Uterus (tissue), 4 donors: ENCODE measurements around the gene TRAP1. TPM values are rescaled to one million over a fixed set of nuclear protein-coding genes. Genes with fewer than 3 reads are reported as not detected.

Source experiments
- DNase-seq, 2 donors: peaks; one replicate each; pipeline ENCODE4 v3.0.0-alpha.2; 2019 to 2020
- H3K27ac ChIP-seq, 2 donors: fragments of 200-600 bp; sonication (generic); 1 replicate in 1 of 2; 2 replicates in 1 of 2; pipeline ENCODE4 v1.5.1; 2016 to 2018
- H3K27me3 ChIP-seq, 2 donors: fragments of 200-600 bp; sonication (generic); one replicate each; pipeline ENCODE4 v1.5.1; 2018 to 2019; ENCODE audit warnings: control low read depth in 1 of 2
- H3K36me3 ChIP-seq, 2 donors: fragments of 200-600 bp; sonication (generic); one replicate each; pipeline ENCODE4 v1.5.1; 2019; ENCODE audit warnings: control low read depth in 1 of 2
- H3K4me1 ChIP-seq, 2 donors: fragments of 200-600 bp; sonication (generic); one replicate each; pipeline ENCODE4 v1.5.1; 2018 to 2019; ENCODE audit warnings: control low read depth in 1 of 2
- H3K4me3 ChIP-seq, 2 donors: fragments of 200-600 bp; sonication (generic); 1 replicate in 1 of 2; 2 replicates in 1 of 2; pipeline ENCODE4 v1.5.1; 2018 to 2019; ENCODE audit warnings: mild to moderate bottlenecking in 1 of 2
- H3K9me3 ChIP-seq, 2 donors: fragments of 200-600 bp; sonication (generic); one replicate each; pipeline ENCODE4 v1.5.1; 2019; ENCODE audit warnings: control low read depth in 1 of 2
- CTCF ChIP-seq, 4 experiments: fragments of 200-600 bp in 2 of 4; fragments of 450-650 bp in 2 of 4; sonication (generic) in 2 of 4; IDR thresholded peaks; one replicate each; pipeline ENCODE4 v1.5.1; 2016 to 2019; ENCODE audit warnings: antibody characterized with exemption in 4 of 4, mild to moderate bottlenecking in 2 of 4, moderate library complexity in 1 of 4
- POLR2A ChIP-seq, 2 donors: fragments of 450-650 bp; IDR thresholded peaks; one replicate each; pipeline ENCODE4 v1.6.1; 2016; ENCODE audit warnings: antibody characterized with exemption in 2 of 2, mild to moderate bottlenecking in 1 of 2, moderate library complexity in 1 of 2
- intact Hi-C: fragments of 100-400 bp; cut with DNase I; formaldehyde crosslinking; loops from one replicate; pipeline ENCODE4 v1.15.1; 2023; ENCODE audit warnings: low total_unique reads
- total RNA-seq, 4 donors: library from RNA; depleted of rRNA in 3 of 4; stranded (reverse); fragments of >200 nt in 3 of 4; gene quantifications; one replicate each; pipeline versions ENCODE4 v1.1.0 to v1.2.4, GENCODE V29; 2014 to 2023
- donor health status: DM: yes; HTN: yes; CAD: no.

TRAP1 gene
- total RNA-seq, 4 donors from 2014 or later = 54.8 to 119 (median 84.8) TPM

- intact Hi-C loops = no loop called here
- Histone ChIP-seq H3K27ac (no peak overlapping the region), H3K4me1 (no peaks in the 10 kb centered on the region), H3K36me3 (no peaks in the 10 kb centered on the region), H3K9me3 (no peaks in the 10 kb centered on the region), H3K27me3 (no peaks in the 10 kb centered on the region), H3K4me3 (no peak overlapping the region)
- no peak for TF ChIP-seq POLR2A (IDR thresholded peaks at IDR 0.05)
- TF ChIP-seq CTCF (IDR thresholded peaks at IDR 0.05) = no peak
- no peak for DNase-seq
Observed at GRCh38 chr16:3638916-3639644, 78.2 kb downstream of the TRAP1 start.

- Histone ChIP-seq H3K27me3 (no peaks in the 10 kb centered on the region), H3K4me3 (no peak overlapping the region), H3K9me3 (no peaks in the 10 kb centered on the region), H3K27ac (no peak overlapping the region), H3K4me1 (no peaks in the 10 kb centered on the region), H3K36me3 (no peaks in the 10 kb centered on the region)
- TF ChIP-seq CTCF (IDR thresholded peaks at IDR 0.05) (no peak), POLR2A (IDR thresholded peaks at IDR 0.05) (no peak)
- no peak for DNase-seq
- intact Hi-C loops = no loop called here
Observed at GRCh38 chr16:3637371-3637923, 79.9 kb downstream of the TRAP1 start.

- DNase-seq = no peak
- H3K4me3 ChIP-seq = no peak overlapping the region
- H3K9me3 ChIP-seq = no peaks in the 10 kb centered on the region
- H3K27me3 ChIP-seq = no peaks in the 10 kb centered on the region
- H3K27ac ChIP-seq = no peak overlapping the region
- H3K36me3 ChIP-seq = no peaks in the 10 kb centered on the region
- intact Hi-C loops = no loop called here
- H3K4me1 ChIP-seq = no peaks in the 10 kb centered on the region
- TF ChIP-seq POLR2A (IDR thresholded peaks at IDR 0.05) (no peak), CTCF (IDR thresholded peaks at IDR 0.05) (no peak)
Observed at GRCh38 chr16:3625911-3626732, 91.2 kb downstream of the TRAP1 start.

- Histone ChIP-seq H3K27ac (no peak overlapping the region), H3K4me3 (no peak overlapping the region), H3K36me3 (no peaks in the 10 kb centered on the region), H3K9me3 (no peaks in the 10 kb centered on the region), H3K27me3 (no peaks in the 10 kb centered on the region), H3K4me1 (no peaks in the 10 kb centered on the region)
- TF ChIP-seq POLR2A (IDR thresholded peaks at IDR 0.05) = no peak
- TF ChIP-seq CTCF (IDR thresholded peaks at IDR 0.05) = no peak
- intact Hi-C loops = no loop called here
- DNase-seq = no peak
Observed at GRCh38 chr16:3625331-3625730, 92.0 kb downstream of the TRAP1 start.

GRCh38 chr16:3623642-3624041 lies 93.7 kb downstream of the TRAP1 start:
- Histone ChIP-seq H3K36me3 (no peaks in the 10 kb centered on the region), H3K4me1 (no peaks in the 10 kb centered on the region), H3K27me3 (no peaks in the 10 kb centered on the region), H3K4me3 (no peak overlapping the region), H3K27ac (no peak overlapping the region), H3K9me3 (no peaks in the 10 kb centered on the region)
- no peak for DNase-seq
- intact Hi-C loops = no loop called here
- TF ChIP-seq CTCF (IDR thresholded peaks at IDR 0.05) (no peak), POLR2A (IDR thresholded peaks at IDR 0.05) (no peak)
